ENCODE results near the gene WNT9A.

DNA sequence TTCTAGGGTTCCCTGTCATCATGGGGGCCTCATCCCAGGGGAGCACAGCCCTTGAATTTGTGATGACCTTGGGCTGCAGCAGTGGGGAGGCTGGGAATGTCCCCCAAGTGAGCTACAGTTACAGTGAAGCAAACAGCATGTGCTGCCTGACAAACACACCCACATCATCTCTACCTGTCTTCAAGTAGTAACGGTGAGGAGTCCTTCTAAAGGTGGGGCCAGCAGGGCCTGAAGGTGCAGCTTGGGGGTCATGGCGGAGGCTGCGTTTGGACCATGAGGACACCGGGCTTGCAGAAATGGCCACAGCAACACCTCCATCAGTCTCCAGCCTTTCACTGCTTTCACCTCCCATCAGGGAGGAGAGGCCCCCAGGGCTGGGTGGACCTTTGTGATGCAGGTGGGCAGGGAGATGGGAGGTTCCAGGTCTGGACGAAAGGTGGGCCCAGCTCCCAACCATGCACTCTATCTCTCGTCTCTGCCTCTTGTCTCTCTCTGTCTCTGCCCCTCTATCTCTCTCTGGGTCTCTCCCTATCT lies 55.7 kb downstream of the WNT9A start:
- TF ChIP-seq ZNF274 (IDR thresholded peaks at IDR 0.05; ENCODE audit: low read depth, low read length) (no peak), YY1 (IDR thresholded peaks at IDR 0.05; ENCODE audit: insufficient read depth, insufficient read length) (no peak)

Measured in NT2/D1 (cell line).